ENCODE measurements around the gene IKZF1.

DNA sequence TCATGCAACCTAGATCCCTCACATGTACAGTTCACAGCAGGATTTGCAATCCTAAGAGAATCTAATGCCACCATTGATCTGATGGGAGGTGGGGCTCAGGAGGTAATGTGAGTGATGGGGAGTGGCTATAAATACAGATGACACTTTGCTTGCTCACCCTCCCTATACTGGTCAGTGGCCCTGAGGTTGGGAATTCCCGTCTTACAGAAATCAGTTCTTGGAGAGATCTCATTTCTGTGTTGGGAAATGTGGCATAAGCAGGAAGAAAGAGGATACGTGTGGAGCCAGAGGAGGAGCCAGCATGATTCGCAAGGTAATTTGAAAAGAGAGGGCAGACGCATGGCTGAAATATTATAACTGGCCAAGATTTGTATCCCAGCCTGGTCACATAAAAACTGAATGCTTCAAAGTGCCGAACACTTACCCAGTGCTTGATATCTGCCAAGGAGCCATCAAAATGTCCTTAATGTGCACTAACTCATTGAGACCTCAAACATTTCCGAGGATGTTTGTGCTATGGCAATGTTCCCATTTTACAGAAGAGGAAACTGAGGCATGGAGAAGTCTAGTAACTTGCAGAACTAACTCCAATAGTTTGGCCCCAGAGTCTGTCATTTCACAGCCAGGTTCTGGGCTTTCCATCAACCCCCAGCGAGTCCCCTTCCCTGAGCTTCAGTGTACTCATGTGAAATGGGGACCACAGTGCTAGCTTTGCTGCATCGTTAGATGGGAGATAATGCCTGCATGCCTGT, 5.5 kb upstream of the IKZF1 start:
- TF ChIP-seq BHLHE40 (IDR thresholded peaks at IDR 0.05; ENCODE audit: low read depth, low read length) (no peak), SREBF2 (IDR thresholded peaks at IDR 0.05) (no peak), POLR2A (IDR thresholded peaks at IDR 0.05; ENCODE audit: low read length) (no peak), NFE2L2 (conservative IDR thresholded peaks at IDR 0.05; ENCODE audit: low read length) (no peak)
- TF ChIP-seq, protein P1, sequence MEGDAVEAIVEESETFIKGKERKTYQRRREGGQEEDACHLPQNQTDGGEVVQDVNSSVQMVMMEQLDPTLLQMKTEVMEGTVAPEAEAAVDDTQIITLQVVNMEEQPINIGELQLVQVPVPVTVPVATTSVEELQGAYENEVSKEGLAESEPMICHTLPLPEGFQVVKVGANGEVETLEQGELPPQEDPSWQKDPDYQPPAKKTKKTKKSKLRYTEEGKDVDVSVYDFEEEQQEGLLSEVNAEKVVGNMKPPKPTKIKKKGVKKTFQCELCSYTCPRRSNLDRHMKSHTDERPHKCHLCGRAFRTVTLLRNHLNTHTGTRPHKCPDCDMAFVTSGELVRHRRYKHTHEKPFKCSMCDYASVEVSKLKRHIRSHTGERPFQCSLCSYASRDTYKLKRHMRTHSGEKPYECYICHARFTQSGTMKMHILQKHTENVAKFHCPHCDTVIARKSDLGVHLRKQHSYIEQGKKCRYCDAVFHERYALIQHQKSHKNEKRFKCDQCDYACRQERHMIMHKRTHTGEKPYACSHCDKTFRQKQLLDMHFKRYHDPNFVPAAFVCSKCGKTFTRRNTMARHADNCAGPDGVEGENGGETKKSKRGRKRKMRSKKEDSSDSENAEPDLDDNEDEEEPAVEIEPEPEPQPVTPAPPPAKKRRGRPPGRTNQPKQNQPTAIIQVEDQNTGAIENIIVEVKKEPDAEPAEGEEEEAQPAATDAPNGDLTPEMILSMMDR (IDR thresholded peaks at IDR 0.05): no peak
